HG02884 (cell line): ENCODE measurements around the gene DPP10.

Experiments used
- ATAC-seq: cut with Tn5 transposase; IDR thresholded peaks from one replicate; pipeline ENCODE4 v1.9.1; 2021; ENCODE audit warnings: mild to moderate bottlenecking, moderate library complexity; ENCODE audit not compliant: unreplicated experiment

Gene DPP10

DNA sequence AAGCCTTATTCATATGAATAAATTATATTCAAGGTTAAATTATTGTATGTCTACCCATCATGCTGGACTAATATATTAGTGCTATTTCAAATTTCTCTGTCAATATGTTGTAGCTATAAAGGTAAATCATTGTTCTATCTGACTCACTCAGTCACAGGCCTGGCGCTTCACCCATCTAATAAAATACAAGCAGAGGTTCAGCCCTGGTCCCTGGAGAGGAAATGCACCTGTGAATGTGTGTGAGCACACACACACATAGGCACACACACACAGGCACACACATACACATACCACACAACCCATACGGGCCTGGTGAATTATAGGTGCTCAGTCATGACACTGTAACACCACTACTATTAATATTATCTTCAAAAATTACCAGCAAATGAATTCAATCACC lies 1396.1 kb downstream of the DPP10 start:
- no peak for ATAC-seq

DNA sequence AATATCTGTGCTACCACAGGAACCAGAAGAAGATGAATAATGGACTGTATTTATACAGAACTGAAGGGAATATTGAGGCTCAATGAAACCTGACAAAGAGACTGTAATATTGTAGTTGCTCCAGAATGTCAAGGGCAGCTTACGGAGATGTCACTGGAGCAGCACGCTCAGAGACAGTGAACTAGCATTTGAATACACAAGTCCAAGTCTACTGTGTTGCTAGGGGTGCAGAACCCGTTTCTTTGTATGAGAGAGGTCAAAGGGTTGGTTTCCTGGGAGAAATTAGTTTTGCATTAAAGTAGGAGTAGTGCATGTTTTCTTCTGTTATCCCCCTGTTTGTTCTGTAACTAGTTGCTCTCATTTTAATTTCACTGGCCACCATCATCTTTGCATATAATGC lies 1399.9 kb downstream of the DPP10 start:
- ATAC-seq, result no peak

DNA sequence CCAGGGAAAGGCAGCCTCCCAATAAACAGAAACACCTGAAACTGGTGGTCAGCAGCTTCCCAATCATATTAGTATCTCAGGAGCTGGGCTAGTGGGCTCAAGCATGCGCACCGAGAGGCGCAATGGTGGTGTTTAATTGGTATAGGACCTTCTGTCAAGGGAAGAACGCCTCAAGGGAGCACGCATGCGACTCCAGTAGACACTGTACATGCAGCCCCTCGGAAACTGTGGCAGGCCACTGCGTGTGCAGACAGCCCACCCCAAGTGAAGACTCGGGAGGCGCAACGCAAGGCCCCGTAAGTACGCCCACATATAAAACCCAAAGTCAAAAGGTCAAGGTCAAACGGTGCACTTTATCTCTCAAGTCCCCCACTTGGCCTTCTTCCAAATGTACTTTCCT lies 1405.8 kb downstream of the DPP10 start:
- no peak for ATAC-seq

DNA sequence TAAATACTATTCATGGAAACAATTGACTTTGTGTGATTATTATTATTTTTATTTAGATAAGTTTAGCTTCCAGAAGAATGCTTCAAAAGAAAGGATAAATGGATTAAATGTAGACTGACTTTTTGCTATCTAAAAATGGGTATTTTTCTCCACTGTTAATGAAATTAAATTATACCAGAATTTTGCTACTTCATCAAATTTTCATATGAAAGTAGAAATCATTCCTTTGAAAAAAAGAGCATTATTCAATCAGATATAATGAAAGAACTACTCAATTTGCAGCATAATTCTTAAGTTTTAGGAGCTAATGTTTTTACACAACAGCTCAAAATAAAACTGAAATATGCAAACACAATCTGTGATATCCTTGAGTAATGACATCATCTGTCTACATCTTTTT lies 1424.6 kb downstream of the DPP10 start:
- no peak for ATAC-seq

DNA sequence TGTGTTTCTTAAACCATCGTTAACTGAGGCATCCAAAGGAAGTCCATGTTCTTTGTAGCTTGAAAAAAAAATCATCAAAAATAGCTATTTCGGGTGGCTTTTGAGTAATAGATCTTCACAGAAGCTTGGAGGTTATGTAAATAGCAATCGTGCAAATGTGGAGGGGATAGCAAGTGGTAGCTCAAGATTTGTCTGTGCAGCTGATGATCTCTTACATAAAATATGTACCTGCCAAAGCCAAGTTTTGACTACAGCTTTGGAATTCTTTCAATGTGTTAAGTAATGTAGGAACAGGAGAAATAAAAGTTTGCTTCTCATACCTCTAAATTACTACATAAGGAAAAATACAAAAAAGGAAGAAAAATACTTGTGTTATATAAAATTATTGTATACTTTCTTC lies 1432.0 kb downstream of the DPP10 start:
- no peak for ATAC-seq

DNA sequence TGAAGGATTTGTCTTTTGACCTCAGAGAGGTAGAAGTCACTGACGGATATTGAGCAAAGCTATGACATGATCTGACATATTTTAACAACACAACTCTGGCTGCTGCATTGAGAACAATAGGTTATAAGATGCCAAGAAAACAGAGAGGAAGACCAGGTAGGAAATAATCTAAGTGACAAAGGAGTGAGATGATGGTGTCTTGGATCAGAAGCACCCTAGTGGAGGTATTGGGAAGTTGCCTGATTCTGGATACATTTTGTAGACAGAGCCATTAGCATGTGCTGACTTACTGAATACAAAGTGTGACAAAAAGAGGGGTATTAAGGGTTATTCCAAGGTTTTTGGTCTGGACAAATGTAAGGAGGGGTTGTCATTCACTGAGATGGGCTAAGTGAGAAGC lies 1438.1 kb downstream of the DPP10 start:
- ATAC-seq, result no peak

DNA sequence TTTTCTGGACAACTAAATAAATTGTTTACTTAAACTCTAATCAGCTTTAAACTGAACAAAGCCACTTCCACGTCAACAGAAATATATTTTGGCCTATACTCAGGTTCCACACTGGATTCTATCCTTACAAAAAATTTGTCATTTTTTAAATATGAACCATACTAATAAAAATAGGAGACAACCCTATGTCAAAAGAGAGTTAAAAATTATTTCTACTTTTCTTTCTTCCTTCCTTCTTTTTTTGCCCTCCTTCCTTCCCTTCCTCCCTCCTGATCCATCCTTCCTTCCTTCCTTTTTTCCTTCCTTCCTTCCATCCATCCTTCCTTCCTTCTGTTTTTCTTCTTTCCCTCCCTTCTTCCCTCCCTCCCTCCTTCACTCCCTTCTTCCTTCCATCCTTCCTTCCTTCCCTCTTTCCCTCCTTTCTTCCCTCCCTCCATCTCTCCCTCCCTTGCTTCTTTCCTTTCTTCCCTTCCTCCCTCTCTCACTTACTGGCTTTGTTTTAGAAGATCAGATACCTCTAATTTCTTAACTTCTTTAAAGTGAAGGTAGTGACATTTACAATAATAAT lies 1444.9 kb downstream of the DPP10 start:
- ATAC-seq, result no peak
